ENCODE measurements around the gene C10orf71. TPM values are rescaled to one million over a fixed set of nuclear protein-coding genes. Genes with fewer than 3 reads are reported as not detected.

The C10orf71 gene
- total RNA-seq, 1 donor from 2014 or later = not detected

DNA sequence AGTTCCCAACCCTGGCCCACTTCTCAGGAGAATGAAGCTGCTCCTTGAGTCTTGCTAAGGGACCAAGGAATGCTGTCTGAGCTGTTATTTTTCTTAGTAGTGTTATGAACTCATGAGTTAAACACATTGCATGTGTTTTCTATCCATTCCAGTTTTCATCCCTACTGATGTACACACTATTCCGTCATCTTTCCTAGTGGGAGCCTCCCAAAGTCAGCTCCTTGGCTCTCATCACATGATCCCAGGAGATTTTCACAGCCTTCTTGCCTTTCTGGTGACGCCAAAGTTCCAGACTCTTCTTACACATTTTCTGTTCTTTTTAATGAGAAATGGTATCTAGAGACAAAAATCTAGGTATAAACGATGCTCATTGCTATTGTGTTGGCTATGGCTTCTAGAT, 8.4 kb upstream of the C10orf71 start:
- intact Hi-C loops (cut with micrococcal nuclease) = no loop called here

DNA sequence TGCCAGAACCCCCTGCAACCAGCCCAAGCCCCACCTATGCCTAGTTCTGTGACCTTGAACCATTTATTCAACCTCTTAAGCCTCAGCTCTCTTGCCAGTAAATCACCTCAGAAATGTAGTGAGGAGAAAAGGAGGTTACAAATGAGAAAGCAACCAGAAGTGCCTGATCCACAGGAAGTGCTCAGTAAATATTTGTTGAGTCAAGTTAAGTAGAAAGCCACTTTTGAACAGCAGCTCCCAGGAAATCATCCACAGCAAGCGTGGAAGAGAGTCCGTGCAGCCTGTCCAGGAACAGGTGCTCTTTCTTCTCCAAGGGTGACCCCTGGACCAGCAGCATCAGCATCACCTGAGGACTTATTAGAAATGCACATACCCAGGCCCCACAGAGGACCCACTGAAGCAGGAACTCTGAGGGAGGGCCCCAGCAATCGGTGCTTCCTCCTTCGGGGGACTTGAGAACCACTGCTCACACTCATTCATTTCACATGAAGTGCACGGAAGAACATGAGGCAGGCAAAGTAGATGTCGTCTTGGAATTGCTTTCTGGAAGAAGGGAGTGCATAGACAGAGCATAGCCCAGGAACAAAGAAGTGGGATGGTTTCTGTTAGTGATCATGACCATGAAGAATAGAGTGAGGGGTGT, 6.3 kb upstream of the C10orf71 start:
- intact Hi-C loops (cut with micrococcal nuclease) = no loop called here

DNA sequence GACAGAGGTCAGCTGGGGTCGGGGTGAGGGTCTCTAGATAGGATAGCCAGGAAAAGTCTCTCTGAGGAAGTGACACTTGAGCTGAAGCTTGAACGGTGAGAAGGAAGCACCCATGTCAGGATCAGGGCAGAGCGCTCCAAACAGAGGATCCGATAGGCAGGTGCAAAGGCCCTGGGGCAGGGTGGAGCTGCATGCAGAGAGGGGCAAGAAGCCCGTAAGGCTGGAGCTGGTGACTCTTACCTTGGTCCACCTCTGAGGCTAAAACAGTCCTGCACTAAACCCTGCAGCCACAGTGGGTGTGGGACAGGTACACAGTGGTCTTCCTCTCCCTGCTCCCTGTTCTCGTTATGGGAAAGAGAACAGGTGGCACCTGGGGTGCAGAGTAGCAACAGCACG, 5.8 kb upstream of the C10orf71 start:
- intact Hi-C loops (cut with micrococcal nuclease) = no loop called here

DNA sequence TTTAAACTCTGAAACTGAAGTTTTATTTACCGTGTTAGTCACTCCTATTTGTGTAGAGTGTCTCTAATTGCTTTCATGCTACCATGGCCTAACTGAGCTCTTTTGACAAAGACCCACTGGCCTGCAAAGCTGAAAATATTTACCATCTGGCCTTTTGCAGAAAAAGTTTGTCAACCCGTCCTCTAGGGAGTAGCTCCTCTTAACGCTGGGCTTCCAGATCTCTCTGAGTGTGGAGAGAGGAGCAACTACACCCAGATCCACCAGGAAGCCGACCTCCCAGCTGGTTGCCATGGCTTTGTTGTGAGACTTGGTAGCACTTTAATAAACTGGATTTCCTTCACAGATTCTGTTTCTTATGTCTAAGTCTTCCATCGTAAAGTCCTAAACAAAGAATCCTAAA, 4.2 kb upstream of the C10orf71 start:
- intact Hi-C loops (cut with micrococcal nuclease) = no loop called here

DNA sequence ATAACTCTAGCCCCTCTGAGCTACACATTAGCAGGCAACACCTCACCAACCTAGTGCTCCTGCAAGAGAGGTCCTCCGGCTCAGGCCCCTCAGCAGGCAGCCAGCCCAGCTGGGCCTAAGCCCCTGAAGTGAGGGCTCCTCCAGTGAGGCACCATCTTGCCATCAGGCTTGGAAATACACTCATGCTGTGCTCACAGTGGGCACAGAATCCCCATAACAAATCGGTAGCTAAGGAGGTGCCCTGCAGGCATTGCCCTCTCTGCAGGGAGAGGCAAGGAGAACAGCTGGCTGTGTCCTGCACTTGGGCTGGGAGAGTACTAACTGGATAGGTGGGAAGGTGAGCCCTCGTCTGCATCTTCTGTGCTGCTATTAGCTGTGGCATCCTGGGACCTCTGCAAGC, 3.7 kb upstream of the C10orf71 start:
- intact Hi-C loops (cut with micrococcal nuclease) = no loop called here

DNA sequence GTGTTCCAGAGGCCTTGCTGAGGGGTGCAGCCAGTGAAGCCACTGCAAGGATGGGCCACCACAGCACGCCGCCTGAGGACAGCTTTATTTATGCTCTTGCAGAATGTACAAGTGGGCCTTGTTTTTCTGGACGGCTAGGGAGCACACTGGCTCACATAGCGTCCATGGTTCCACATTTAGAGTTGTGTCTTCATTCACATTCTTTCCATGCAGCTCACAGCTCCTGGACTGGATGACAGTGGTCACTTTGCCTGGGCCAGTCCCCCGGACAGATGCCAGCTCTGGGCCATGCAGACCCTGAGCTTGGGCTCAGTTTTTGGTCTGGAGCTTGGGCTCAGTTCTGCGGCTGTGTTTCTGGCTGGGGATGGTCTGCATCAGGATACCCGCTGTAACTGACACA, 2.6 kb upstream of the C10orf71 start:
- intact Hi-C loops (cut with micrococcal nuclease) = no loop called here

DNA sequence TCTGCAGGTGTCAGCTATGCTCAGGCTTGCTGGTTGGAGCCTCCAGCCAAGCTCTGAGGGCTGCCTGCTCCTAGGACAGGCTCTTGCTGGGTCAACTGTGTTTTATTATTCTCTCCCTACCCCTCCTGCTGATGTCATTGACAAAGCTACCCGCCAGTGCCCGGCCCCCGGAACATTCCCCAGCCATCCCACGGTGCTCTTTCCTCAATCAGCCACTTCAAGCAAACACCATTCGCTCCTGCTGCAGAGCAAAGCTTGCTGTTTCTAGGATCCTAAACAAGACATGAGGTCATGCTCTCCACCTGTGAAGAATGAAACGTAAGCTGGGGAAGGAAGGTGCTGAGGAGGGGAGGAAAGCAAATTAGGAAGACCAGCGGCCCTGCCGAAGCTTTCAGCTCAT, 2.1 kb upstream of the C10orf71 start:
- intact Hi-C loops (cut with micrococcal nuclease) = no loop called here

DNA sequence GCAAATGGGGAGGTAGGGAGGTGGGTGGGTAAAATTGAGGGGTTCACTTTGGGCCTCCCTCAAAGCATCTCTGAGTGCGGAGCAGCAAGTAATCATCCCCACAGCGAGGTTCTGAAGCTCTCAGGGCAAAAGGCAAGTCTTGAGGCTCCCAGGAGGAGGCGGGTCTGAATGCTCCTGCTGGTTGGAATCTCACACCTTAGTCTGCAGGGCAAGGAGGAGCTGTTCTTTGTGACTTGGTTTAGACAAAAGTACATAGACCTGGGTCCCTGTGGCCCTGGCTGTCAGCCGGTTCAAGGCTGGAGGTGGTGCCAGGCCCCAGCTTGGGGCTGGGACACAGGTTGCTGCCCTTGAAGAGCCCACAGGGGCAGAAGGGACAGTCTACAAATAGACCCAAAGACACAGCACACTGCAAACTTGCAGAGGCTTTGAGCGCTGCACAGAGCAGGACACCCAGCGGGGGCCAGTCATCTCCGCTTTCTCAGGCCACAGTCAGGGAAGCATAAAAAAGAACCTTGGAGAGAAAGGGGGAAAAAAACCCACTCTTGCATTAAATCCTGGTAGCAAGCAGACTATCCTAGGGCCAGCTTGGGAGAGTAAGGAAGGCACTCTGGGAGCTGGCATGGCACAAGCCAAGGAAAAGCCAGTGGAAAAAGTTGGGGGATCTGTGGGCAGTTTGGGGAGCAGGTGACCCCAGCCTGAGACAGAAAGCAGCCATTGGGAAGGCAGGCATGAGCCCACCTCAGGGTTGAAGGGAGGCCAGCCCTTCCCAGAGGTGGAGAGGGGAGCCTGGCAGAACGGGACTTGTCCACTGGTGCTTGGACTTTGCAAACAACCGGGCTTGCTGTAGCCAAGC, 926 bp upstream of the C10orf71 start:
- intact Hi-C loops (cut with micrococcal nuclease) = no loop called here

DNA sequence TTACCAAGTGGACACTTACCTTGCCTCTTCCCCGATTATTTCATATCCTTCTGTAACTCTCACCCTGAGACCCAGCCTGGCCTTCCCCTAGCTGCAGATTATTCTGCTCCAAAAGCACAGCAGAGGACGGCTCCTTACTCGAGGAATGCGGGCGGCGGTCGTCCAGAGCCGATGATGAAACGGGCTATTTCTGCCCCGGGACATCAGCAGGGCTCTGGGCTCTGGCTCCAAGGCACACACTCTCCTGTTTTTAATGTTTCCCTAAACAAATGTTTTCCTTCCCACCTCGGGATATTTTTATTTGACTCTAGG, 343 bp upstream of the C10orf71 start:
- intact Hi-C loops (cut with micrococcal nuclease) = no loop called here

DNA sequence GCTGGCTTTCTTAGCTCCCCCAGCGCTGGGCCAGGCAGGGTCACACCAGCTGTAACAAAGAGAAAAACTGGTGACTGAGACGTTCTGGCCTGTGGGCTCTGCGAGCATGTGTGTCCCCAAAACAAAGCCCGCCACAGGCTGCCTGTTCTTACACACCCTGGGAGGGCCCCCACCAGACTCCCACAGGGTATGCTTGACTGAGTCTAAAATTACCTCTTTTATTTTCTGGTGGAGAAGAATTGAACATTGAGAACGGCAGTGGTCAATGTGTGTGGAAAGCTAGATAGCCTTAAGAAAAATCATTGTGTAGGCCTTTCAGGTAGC, 808 bp downstream of the C10orf71 start:
- intact Hi-C loops (cut with micrococcal nuclease) = no loop called here

DNA sequence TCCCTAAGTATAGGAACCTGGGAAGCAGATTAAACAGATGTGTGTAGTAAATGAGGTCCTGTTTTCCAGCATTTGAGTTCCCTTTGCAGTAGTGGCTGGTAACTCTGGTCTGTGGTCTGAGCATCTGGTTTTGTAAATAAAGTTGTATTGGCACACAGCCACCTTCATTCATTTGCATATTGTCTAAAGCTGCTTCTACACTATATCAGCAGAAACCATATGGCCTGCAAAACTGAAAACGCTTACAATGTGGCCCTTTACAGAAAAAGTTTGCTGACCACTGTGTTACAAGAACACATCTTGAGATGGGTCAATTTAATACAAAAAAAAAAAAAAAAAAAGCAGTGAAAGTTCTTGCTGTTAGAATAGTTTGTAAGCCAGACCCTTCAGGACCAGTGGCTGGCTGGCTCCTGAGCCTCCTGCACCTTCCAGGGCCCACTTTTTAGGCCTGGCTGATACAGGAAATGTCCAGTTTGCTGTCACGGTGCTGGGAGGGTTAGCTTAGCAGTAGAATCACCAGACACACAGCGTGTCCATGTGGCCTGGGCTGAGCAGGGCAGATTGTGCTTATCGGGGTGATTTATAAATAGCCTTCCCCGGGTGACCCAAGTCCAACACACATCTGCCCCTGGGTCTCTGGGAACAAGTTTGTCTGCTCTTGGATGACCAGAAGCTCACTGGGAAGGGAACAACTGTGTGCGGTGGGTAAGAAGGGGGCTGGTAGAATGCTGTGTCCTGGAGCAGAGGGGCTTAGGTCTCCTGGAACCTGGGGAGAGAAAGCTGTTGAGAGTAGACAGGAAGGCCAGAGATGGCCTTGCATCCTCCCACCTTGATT, 1.4 kb downstream of the C10orf71 start:
- intact Hi-C loops (cut with micrococcal nuclease) = no loop called here

DNA sequence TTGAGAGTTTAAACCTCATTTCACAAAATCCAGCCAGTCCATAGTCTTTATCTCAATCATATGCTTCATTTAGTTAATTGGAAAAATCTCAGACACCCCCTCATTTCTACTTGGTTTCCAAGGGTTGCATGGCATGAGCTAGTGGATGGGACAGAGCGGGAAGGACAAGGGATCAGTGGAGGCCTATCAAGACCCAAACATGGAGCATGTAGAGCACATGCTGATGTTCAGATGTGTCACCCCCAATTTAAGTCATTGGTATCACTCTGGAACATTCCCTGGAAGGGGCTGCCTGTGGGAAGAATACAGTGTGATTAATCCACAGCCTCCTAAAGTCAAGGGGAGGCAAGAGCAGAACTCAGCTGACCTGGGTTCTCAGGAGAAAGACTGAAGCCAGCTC, 2.3 kb downstream of the C10orf71 start:
- intact Hi-C loops (cut with micrococcal nuclease) = no loop called here

DNA sequence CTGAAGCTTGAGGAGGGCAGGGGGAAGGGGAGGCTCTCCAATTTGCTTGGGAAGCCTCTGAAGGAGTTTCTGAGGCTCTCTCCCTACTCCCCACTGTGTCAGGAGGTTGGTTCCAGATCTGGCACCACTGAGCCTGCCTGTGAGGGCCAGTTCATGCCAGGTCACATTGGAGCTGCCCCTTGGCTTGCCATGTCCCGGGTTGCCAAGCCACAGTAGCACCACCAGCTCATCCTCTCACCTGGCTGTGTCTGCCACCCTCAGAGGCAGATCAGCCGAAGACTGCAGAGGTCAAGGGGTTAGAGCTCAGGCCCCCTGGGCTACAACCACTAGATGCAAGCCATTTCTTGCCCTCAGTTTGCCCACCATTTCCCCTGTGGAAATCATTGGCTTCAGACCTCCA, 3.1 kb downstream of the C10orf71 start:
- intact Hi-C loops (cut with micrococcal nuclease) = no loop called here

DNA sequence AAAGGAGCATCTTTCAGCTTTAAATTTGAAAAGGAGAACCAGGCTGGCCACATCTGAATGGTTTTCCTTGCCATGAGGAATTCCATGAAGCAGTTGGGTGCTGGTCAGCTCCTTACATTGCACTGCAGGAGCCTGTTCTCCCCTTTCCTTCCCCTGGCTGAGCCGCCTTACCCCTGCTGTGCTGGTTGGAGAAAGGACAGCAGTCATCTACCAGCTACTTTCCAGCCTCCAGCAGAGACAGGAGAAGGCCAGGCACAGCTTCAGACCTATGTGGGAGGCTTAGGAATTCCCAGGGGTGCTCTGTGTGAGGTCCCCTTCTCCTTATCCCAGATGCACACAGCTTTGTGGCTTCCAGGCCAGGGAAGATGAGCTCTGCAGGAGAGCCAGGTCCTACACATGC, 4.7 kb downstream of the C10orf71 start:
- intact Hi-C loops (cut with micrococcal nuclease) = no loop called here

DNA sequence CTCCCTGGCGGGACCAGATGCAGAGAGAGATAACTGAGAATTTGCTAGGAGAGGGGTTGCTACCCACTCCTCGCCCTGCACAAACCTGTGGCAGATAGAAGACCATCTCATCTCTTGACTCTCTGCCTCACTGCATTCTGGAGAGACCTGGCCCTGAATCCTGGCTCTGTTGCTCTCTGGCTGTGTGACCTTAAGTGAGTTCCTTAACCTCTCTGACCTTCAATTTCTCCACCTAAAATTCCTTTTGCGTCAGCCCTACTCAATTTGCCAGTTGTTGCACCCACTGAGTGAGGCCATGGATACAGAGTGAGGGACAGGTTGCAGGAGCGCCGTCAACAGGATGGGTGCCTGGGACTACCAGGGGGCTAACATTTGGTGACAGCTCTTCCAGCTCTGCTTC, 5.2 kb downstream of the C10orf71 start:
- intact Hi-C loops (cut with micrococcal nuclease) = no loop called here

DNA sequence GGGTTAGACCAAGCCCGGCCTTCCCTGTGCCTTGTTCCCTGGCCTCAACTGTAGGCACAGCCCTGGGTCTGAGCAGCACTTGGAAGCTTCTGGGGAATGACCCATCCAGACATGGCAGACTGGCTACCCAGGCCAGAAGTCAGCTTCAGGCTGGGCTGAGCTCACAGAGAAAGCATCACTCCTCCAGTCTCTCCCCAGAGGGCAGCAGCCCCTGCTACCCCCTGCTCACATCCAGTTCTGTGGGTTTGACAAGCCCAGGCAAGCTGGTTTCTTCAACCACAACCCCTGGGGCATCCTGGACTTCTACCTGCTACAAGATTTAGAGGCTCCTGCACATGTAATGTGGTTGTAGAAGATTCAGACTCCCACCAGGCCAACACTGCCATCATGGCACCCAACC, 9.0 kb downstream of the C10orf71 start:
- intact Hi-C loops (cut with micrococcal nuclease) = no loop called here

DNA sequence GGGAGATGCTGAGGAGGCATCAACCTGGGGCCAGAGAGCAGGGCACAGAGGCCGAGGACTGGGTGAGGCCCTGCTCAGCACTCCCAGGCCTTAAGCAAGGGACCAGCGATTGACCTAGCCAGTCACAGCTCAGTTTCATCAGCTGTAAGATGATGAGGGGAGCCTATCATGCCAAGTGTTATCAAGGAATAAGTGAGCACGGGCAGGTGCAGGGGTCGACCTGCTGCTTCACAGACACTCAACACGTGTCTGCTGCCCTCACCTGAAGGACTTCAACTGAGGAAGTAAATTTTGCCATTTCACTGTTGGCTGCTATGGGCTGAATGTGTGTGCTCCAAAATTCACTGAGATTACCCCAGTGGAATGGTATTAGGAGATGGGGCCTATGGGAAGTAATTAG, 9.9 kb downstream of the C10orf71 start:
- intact Hi-C loops (cut with micrococcal nuclease) = no loop called here

DNA sequence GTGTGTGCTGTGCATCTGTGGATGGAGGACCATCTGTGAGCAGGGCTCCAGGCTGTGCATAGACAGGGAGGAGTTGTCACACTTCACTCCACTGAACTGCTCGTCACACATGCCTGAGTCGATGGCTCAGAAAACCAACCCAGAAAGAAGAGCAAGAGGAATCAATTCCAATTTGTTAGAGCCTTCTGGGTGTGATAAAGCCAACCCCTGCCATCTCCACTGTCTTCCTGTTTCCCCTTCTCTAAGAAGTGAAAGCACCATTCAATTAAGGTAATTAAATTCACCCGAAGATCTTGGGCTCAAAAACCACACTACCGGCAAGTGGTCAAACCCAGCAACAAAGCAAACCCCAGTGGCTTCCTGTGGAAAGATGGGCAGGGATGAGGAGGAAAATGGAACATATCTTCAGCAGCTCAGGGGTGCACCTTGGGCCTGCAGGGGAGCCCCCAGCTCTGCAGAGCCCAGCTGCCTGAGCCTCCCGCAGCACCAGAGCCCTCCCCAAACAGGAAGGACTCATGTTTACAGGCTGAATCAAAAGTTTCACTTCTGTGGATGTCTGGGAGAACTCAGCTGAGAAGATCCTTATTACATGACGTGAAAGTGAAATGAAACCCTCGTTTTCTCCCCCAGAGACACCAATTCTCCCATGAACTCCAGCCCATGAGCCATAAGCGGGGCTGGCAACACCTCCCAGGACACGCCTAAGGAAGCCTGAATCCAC, 10.9 kb downstream of the C10orf71 start:
- intact Hi-C loops (cut with micrococcal nuclease) = no loop called here

DNA sequence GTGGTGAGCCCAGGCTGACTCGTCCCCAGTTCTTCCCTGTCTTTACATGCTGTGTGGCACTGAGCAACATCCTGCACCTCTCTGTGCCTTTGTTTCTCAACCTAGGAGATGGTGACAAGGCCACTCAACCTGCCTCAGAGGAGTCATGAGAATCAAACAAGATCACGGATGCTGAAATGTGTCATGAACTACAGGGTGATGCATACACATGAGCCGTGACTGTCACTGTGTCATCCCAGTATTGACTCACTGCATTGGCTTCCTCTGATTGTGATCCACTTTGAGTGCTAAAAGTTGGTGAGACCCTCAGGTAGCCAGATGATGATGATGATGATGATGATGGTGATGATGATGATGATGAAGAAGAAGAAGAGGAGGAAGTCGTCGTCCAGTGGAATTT, 11.5 kb downstream of the C10orf71 start:
- intact Hi-C loops (cut with micrococcal nuclease) = no loop called here

DNA sequence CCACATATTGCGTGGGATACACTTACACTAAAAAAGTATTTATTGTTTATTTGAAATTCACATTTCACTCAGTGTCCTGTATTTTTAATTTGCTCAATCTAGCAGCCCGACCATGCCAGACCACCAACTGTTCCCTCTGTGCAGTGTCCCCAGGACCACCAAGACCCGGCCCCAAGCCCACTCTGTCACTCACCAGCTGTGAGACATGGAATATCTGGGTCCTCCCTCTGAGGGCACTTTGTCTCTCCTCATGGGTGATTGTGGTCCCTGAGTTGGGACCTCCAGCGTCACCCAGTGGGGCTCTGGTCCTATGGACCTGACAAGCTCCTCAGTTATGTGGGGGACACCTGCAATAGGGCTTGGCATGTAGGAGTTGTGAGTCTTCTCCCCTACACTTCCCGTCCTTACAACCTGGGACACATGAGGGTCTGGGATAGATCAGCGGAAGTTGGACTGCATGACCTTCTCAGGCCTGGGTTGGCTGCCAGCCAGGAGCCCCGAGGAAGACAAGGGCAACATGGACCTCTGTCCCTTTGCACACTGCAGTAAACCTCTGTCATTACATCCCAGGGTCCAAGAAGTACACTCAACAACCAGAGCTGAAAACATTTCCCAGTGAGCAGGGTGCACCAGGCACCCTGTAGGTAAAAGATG, 12.1 kb downstream of the C10orf71 start:
- intact Hi-C loops (cut with micrococcal nuclease) = no loop called here

DNA sequence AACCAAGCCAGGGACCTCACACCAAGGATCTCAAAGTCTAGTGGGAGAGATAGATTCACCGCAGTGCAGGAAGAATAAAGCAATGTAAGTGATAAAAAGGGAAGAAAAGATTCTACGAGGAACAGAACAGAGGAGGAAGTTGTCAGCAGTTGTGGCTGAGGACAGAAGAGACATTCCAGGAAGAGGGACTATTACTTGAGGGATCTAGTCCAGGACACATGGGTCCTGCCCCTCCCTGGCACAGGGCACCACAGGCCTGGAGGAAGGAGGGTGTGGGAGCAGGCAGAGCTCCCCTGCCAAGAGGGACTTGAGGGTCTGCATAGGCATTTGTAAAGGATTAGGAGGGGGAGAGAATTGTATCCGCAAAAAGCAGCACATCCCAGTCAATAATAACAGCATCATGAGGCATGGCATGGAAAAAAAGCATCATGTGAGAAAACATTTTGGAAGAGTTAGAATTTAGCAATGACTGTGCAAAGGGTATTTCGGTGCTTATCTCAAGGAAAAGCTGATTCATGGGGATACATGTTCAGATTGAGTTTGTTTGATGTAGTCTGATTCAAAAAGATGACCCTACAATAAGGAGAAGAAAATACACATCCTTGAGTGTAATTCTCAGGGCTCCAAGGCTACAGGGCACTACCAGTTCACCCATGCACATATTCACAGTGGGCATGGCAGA, 12.7 kb downstream of the C10orf71 start:
- intact Hi-C loops (cut with micrococcal nuclease) = no loop called here

All from T-helper 2 cell treated with Interferon-gamma antibody and Interleukin-4, amounts not matched to agents 100 ng/mL and 5 ng/mL, for 36 hours (primary cell).